Mucosa of descending colon (tissue), 3 donors: ENCODE data around the gene CACFD1. TPM values are rescaled to one million over a fixed set of nuclear protein-coding genes. Genes with fewer than 3 reads are reported as not detected.
A peak's percentile ranks its signal among the peaks of the same experiment; 100 is the strongest.

Experiments
- ATAC-seq: fragments of 200-7000 bp; cut with Tn5 transposase; one replicate; pipeline ENCODE4 v1.9.1; 2020; ENCODE audit warnings: mild to moderate bottlenecking, moderate library complexity
- DNase-seq, 3 donors: peaks; one replicate each; pipeline ENCODE4 v3.0.0-alpha.2; 2020
- H3K36me3 ChIP-seq: fragments of 200-600 bp; one replicate; pipeline ENCODE4 v1.8.0; 2021; ENCODE audit warnings: low read depth, mild to moderate bottlenecking
- H3K4me1 ChIP-seq: fragments of 200-600 bp; one replicate; pipeline ENCODE4 v1.8.0; 2021; ENCODE audit warnings: low read depth, mild to moderate bottlenecking
- H3K4me3 ChIP-seq: fragments of 200-600 bp; one replicate; pipeline ENCODE4 v1.8.0; 2021; ENCODE audit warnings: mild to moderate bottlenecking
- H3K9me3 ChIP-seq: fragments of 200-600 bp; one replicate; pipeline ENCODE4 v1.8.0; 2021; ENCODE audit warnings: mild to moderate bottlenecking
- intact Hi-C, 2 donors: fragments of 100-400 bp; cut with DNase I in 1 of 2; cut with micrococcal nuclease in 1 of 2; formaldehyde crosslinking; loops; one replicate each; pipeline versions ENCODE4 v1.11.0 to v1.11.1; 2022; cut with DNase I, micrococcal nuclease
- long read RNA-seq, 2 donors: library from polyadenylated mRNA; unstranded; transcript quantifications; one replicate each; pipeline ENCODE4 v2.0.0, GENCODE V29; 2019 to 2021
- total RNA-seq, 3 donors: library from RNA; stranded (reverse); fragmentation: NEBNext Ultra II Directional in 2 of 3; extraction: Animal tissue kit (Norgen Biotek cat#: 25700) in 2 of 3; gene quantifications; one replicate each; pipeline versions ENCODE4 v1.2.1 to v1.2.4, GENCODE V29; 2021 to 2023
- TF ChIP-seq, protein P1 (sequence below): fragments of 200-600 bp; IDR thresholded peaks from one replicate; pipeline ENCODE4 v1.8.0; 2022; ENCODE audit warnings: antibody characterized with exemption, mild to moderate bottlenecking
- donor health status: DM: no; HTN: no; CAD: no; lungs with moderate emphysema.
- donor health status: DM: no; HTN: no; CAD: no.
- donor health status: DM: no; HTN: yes; CAD: no.

Gene CACFD1
- 10 to 100 TPM; 42.7 to 84.2 (median 54.1) TPM for total RNA-seq
- long read RNA-seq, donor 1, transcript CACFD1-202 (5 exons, 2,794 nt): major isoform, 88 of 181 reads
- long read RNA-seq, donor 1, transcript CACFD1-201 (4 exons, 2,688 nt): minor isoform, 13 of 181 reads
- long read RNA-seq, donor 1, partial matches to known transcripts: 61 of 181 reads
- long read RNA-seq, donor 1, other reads (novel, unspliced or antisense): 15 of 181 reads
- long read RNA-seq, donor 2, transcript CACFD1-201 (4 exons, 2,688 nt): minor isoform, 5 of 57 reads
- long read RNA-seq, donor 2, transcript CACFD1-202 (5 exons, 2,794 nt): major isoform, 36 of 57 reads
- long read RNA-seq, donor 2, partial matches to known transcripts: 2 of 57 reads
- long read RNA-seq, donor 2, other reads (novel, unspliced or antisense): 13 of 57 reads

DNA sequence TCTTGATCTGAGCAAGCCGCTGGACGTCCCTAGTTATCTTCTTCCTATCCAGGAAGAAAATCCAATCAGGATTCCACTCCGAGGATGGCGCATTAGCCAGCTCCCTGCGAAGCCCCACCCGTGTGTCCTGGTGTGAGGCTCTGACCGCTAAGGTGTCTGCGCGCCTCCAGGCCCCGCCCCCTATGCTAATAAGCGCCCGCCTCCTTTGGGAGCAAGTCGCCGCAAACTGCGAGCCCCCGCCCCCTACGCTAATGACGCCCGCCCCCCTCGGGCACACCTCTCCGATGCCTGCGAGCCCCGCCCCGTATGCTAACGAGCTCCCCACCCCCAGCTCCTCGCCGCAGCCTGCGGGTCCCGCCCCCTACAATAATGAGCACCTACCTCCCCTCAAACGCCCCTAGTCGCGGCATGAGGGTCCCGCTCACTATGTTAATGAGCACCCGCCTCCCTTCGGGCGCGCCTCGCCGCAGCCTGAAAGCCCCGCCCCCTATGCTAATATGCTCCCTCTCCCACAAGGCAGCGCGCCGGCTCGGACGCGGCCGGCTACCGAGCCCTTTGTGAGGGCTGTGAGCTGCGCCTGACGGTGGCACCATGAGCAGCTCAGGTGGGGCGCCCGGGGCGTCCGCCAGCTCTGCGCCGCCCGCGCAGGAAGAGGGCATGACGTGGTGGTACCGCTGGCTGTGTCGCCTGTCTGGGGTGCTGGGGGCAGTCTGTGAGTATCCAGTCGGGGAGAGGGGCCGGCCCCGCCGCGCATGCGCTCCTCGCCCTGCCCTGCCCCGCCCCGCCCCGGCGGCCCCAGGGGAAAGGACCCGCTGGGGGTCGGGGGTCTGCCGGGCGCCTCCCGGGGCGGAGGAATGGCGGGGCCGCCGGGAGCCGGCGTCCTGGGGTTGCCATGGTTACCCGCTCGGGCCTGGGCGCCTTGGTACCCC is at the start of gene CACFD1:
CACFD1 (plus strand) TSS at position 503 of the 929 bp plus-strand sequence; CDS start at position 592, 89 bp downstream.
- H3K9me3 ChIP-seq: no peaks in the 10 kb centered on the region
- intact Hi-C loops: no loop called here

GRCh38 chr9:133415170-133415569 is 44.6 kb upstream of the CACFD1 start:
- Histone ChIP-seq H3K4me3 (no peak overlapping the region), H3K36me3 (peaks cover 7% of the 10 kb centered on the region), H3K4me1 (peaks cover 15% of the 10 kb centered on the region), H3K9me3 (no peaks in the 10 kb centered on the region)
- ATAC-seq (no peak), DNase-seq (no peak)
- intact Hi-C loops: no loop called here
- TF ChIP-seq, protein P1, sequence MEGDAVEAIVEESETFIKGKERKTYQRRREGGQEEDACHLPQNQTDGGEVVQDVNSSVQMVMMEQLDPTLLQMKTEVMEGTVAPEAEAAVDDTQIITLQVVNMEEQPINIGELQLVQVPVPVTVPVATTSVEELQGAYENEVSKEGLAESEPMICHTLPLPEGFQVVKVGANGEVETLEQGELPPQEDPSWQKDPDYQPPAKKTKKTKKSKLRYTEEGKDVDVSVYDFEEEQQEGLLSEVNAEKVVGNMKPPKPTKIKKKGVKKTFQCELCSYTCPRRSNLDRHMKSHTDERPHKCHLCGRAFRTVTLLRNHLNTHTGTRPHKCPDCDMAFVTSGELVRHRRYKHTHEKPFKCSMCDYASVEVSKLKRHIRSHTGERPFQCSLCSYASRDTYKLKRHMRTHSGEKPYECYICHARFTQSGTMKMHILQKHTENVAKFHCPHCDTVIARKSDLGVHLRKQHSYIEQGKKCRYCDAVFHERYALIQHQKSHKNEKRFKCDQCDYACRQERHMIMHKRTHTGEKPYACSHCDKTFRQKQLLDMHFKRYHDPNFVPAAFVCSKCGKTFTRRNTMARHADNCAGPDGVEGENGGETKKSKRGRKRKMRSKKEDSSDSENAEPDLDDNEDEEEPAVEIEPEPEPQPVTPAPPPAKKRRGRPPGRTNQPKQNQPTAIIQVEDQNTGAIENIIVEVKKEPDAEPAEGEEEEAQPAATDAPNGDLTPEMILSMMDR: no peak

More for the DNA sequence above, at the start of gene CACFD1:
- ATAC-seq (peak; percentile 89), DNase-seq (peak; percentile 98 to 99 (median 99))
- Histone ChIP-seq H3K4me1 (peaks cover 9% of the 10 kb centered on the region), H3K36me3 (no peaks in the 10 kb centered on the region), H3K4me3 (peak within 1 kb of the TSS; percentile 31)
- TF ChIP-seq, protein P1: no peak

DNA sequence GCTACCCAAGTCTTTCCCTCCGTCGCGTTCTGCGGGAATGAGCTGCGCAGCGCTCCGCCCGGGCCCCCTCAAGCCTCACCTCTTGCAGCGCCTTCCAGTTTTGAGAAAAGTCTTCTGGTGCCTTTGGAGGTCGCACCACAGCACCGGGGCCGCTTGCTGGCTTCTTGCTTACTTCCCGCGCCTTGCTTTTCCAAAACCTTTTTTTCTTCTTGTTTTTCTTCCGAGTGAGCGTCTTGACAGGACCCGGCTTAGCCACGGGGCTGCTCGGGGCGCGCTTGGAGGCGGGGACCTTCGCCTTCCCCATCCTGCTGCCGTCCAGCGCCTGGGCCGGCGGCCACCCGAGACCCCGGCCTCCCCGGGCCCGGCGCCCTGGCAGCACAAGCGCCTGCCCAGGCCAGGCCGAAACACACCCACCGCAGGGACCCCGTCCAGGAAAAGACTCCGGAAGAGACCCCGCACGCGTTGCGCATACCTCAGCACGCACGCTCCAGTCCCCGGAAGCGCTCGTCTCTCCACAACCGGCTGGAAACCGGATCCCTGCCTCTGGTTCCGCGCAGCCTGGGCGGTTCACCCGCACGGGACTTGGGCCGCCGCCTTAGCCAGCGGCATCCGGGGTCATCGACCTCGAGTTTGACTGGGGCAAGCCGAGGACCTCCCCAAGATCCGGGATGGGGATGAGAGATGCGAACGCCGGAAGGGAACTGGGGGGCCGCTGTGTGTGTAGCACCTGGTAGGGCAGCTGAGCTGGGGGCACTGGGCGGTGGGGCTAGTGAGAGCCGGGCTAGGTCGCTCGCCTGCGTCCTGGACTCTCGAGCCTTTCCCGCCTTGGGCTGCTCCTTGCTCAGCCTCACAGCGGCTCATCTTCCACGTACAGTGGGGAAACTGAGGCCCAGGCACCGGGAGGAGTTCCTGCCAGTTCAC is 42.0 kb upstream of the CACFD1 start, which contains the start of gene REXO4:
REXO4 (minus strand) TSS at position 470 of the 921 bp plus-strand sequence; CDS start at position 304, 166 bp downstream.
- intact Hi-C loops: no loop called here
- DNase-seq (peak; percentile 83 to 93 (median 93)), ATAC-seq (peak; percentile 91)
- Histone ChIP-seq H3K4me3 (peak within 1 kb of the TSS; percentile 80), H3K4me1 (peaks cover 15% of the 10 kb centered on the region), H3K36me3 (peaks cover 7% of the 10 kb centered on the region), H3K9me3 (no peaks in the 10 kb centered on the region)
- TF ChIP-seq, protein P1: no peak

GRCh38 chr9:133419005-133419404 is 40.8 kb upstream of the CACFD1 start:
- H3K36me3 ChIP-seq: peaks cover 4% of the 10 kb centered on the region
- peaks cover 15% of the 10 kb centered on the region for H3K4me1 ChIP-seq
- intact Hi-C loops: no loop called here
- H3K9me3 ChIP-seq: no peaks in the 10 kb centered on the region
- TF ChIP-seq, protein P1: no peak
- peak in 2 of 3 donors; percentile 68 to 77 for DNase-seq
- no peak overlapping the region for H3K4me3 ChIP-seq
- ATAC-seq: peak; percentile 81
